Hepatocyte (in vitro differentiated cells): ENCODE data around the gene CCDC117. TPM values are rescaled to one million over a fixed set of nuclear protein-coding genes. Genes with fewer than 3 reads are reported as not detected.
A peak's percentile ranks its signal among the peaks of the same experiment; 100 is the strongest.

Experiments
- DNase-seq: peaks from one replicate; pipeline ENCODE4 v3.0.0-alpha.2; 2016; ENCODE audit warnings: low spot score
- H2AFZ ChIP-seq: fragments of 200-600 bp; sonication (generic); 2 replicates; pipeline ENCODE4 v1.6.0; 2016; ENCODE audit warnings: antibody characterized with exemption, mild to moderate bottlenecking
- H3K27ac ChIP-seq: fragments of 200-600 bp; sonication (generic); 2 replicates; pipeline ENCODE4 v1.5.1; 2016; ENCODE audit warnings: mild to moderate bottlenecking
- H3K27me3 ChIP-seq: fragments of 200-600 bp; sonication (generic); 2 replicates; pipeline ENCODE4 v1.6.1; 2016
- H3K36me3 ChIP-seq: fragments of 200-600 bp; sonication (generic); replicated peaks from 2 replicates; pipeline ENCODE4 v1.5.1; 2016; ENCODE audit warnings: low read depth; ENCODE audit not compliant: insufficient read depth
- H3K4me1 ChIP-seq: fragments of 200-600 bp; sonication (generic); 2 replicates; pipeline ENCODE4 v1.5.1; 2016; ENCODE audit warnings: mild to moderate bottlenecking, moderate library complexity; ENCODE audit not compliant: insufficient read depth
- H3K4me2 ChIP-seq: fragments of 200-600 bp; sonication (generic); 2 replicates; pipeline ENCODE4 v1.6.0; 2016
- H3K4me3 ChIP-seq: fragments of 200-600 bp; sonication (generic); 2 replicates; pipeline ENCODE4 v1.5.1; 2016; ENCODE audit warnings: mild to moderate bottlenecking
- H3K79me2 ChIP-seq: fragments of 200-600 bp; sonication (generic); 2 replicates; pipeline ENCODE4 v1.6.0; 2017; ENCODE audit warnings: mild to moderate bottlenecking
- H3K9me2 ChIP-seq: fragments of 200-600 bp; sonication (generic); replicated peaks from 2 replicates; pipeline ENCODE4 v1.6.0; 2017; ENCODE audit warnings: mild to moderate bottlenecking; ENCODE audit not compliant: insufficient read depth
- H3K9me3 ChIP-seq: fragments of 200-600 bp; sonication (generic); 2 replicates; pipeline ENCODE4 v1.5.1; 2016; ENCODE audit warnings: low read depth, mild to moderate bottlenecking
- H4K20me1 ChIP-seq: fragments of 200-600 bp; sonication (generic); 2 replicates; pipeline ENCODE4 v1.6.0; 2016; ENCODE audit warnings: mild to moderate bottlenecking; ENCODE audit not compliant: insufficient read depth, poor library complexity, severe bottlenecking
- EZH2 ChIP-seq: fragments of 200-600 bp; sonication (generic); IDR thresholded peaks from 2 replicates; pipeline ENCODE4 v1.6.1; 2016; ENCODE audit warnings: antibody characterized with exemption, mild to moderate bottlenecking, borderline replicate concordance
- EZH2phosphoT487 ChIP-seq: fragments of 200-600 bp; sonication (generic); IDR thresholded peaks from one replicate; pipeline ENCODE4 v1.6.1; 2018; ENCODE audit warnings: antibody characterized with exemption, mild to moderate bottlenecking, low read depth, moderate library complexity; ENCODE audit not compliant: unreplicated experiment, severe bottlenecking
- WGBS: methylation state at CpG from one replicate; pipeline ENCODE4 v1.1.6; 2016; ENCODE audit warnings: low lambda C conversion rate; ENCODE audit errors: missing lambda C conversion rate; 5-methylcytosine and 5-hydroxymethylcytosine counted together
- polyA plus RNA-seq: library from polyadenylated mRNA; unstranded; fragments of >200 nt; fragmentation: Nextera tagmentation; extraction: Ambion mirVana; gene quantifications from 2 replicates; pipeline ENCODE4 v1.2.1, GENCODE V29; 2016
- total RNA-seq: library from RNA; depleted of rRNA; stranded (reverse); fragments of >200 nt; gene quantifications from 2 replicates; pipeline ENCODE4 v1.2.3, GENCODE V29; 2014
- TF ChIP-seq, protein P1 (sequence below): fragments of 200-600 bp; sonication (generic); IDR thresholded peaks from 2 replicates; pipeline ENCODE4 v1.5.1; 2016; ENCODE audit warnings: antibody characterized with exemption, mild to moderate bottlenecking; ENCODE audit not compliant: poor library complexity

CCDC117 gene
- total and polyA plus RNA-seq, 2 experiments from 2014 or later = 16.5 to 41.7 TPM

DNA sequence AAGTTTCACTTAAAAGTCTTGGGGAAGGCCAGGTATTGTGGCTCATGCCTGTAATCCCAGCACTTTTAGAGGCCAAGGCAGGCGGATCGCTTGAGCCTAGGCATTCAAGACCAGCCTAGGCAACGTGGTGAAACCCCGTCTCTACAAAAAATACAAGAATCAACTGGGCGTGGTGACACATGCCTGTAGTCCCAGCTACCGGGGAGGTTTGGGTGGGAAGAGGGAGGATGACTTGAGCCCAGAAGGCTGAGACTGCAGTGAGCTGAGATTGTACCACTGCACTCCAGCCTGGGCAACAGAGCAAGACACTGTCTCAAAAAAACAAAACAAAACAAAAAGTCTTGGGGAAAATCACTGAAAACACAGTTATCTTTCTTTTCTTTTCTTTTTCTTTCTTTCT is 43.2 kb downstream of the CCDC117 start:
- Histone ChIP-seq H2AFZ (no peak overlapping the region), H3K9me2 (no peaks in the 10 kb centered on the region), H3K27me3 (no peaks in the 10 kb centered on the region), H3K27ac (peak overlapping the region; percentile 9), H3K4me3 (no peak overlapping the region), H3K36me3 (no peaks in the 10 kb centered on the region), H4K20me1 (no peaks in the 10 kb centered on the region), H3K79me2 (no peaks in the 10 kb centered on the region), H3K4me1 (peaks cover 51% of the 10 kb centered on the region), H3K4me2 (no peak overlapping the region), H3K9me3 (no peaks in the 10 kb centered on the region)
- TF ChIP-seq, protein P1, sequence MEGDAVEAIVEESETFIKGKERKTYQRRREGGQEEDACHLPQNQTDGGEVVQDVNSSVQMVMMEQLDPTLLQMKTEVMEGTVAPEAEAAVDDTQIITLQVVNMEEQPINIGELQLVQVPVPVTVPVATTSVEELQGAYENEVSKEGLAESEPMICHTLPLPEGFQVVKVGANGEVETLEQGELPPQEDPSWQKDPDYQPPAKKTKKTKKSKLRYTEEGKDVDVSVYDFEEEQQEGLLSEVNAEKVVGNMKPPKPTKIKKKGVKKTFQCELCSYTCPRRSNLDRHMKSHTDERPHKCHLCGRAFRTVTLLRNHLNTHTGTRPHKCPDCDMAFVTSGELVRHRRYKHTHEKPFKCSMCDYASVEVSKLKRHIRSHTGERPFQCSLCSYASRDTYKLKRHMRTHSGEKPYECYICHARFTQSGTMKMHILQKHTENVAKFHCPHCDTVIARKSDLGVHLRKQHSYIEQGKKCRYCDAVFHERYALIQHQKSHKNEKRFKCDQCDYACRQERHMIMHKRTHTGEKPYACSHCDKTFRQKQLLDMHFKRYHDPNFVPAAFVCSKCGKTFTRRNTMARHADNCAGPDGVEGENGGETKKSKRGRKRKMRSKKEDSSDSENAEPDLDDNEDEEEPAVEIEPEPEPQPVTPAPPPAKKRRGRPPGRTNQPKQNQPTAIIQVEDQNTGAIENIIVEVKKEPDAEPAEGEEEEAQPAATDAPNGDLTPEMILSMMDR = no peak
- TF ChIP-seq EZH2phosphoT487 (no peak), EZH2 (no peak)
- no peak for DNase-seq
- 91% methylated on average over 6 of the region's 6 CpGs for WGBS

GRCh38 chr22:28817064-28817463 is 44.6 kb downstream of the CCDC117 start:
- H3K9me2 ChIP-seq = no peaks in the 10 kb centered on the region
- no peak for TF ChIP-seq EZH2phosphoT487
- TF ChIP-seq, protein P1 = no peak
- TF ChIP-seq EZH2 = no peak
- no peaks in the 10 kb centered on the region for H3K79me2 ChIP-seq
- no peak for DNase-seq
- no peaks in the 10 kb centered on the region for H3K36me3 ChIP-seq
- peaks cover 45% of the 10 kb centered on the region for H3K4me1 ChIP-seq
- H3K27me3 ChIP-seq = no peaks in the 10 kb centered on the region
- no peak overlapping the region for H3K4me2 ChIP-seq
- no peak overlapping the region for H3K27ac ChIP-seq
- 68% methylated on average over 2 of the region's 2 CpGs for WGBS
- H3K9me3 ChIP-seq = no peaks in the 10 kb centered on the region
- no peak overlapping the region for H3K4me3 ChIP-seq
- H2AFZ ChIP-seq = no peak overlapping the region
- H4K20me1 ChIP-seq = no peaks in the 10 kb centered on the region

DNA sequence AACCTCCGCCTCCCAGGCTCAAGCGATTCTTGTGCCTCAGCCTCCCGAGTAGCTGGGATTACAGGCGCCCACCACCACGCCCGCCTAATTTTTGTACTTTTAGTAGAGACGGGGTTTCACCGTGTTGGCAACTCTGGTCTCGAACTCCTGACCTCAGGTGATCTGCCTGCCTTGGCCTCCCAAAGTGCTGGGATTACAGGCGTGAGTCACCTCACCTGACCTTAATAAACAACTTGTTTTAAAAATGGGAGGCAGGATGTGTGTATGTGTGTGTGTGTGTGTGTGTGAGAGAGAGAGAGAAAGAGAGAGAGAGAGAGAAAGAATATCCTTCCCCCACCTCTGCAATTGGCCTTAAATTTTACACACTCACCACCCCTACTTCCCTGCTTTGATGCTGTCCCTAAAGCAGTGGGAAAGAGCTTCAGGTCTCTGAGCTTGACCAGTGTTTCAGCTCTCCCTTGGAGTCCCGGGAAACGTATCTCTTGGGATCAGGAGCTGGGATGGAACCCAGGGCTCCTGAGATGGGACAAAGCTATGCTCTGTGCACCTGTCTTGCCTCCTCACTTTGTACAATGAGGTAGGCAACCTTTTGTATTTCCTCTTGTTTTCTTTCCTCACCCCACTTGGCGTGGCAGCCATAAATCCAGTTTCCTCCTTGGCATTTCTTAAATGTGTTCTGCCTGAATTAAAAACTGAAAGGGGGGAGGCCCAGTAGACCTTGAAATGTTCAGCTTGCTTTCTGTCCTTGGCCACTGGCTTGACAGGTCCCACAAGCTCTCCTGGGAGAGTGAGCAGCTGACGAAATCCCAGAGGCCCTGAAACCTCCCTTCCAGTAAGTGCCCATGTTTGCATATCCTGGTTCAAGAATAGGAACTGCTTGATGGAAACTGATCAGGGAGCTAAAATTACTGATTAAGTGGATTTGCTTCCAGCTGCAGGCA is 45.7 kb downstream of the CCDC117 start:
- Histone ChIP-seq H3K4me3 (no peak overlapping the region), H3K27ac (peak overlapping the region; percentile 91), H2AFZ (no peak overlapping the region), H3K4me2 (peak overlapping the region; percentile 48), H3K36me3 (no peaks in the 10 kb centered on the region), H3K79me2 (no peaks in the 10 kb centered on the region), H4K20me1 (no peaks in the 10 kb centered on the region), H3K4me1 (peaks cover 46% of the 10 kb centered on the region), H3K9me3 (no peaks in the 10 kb centered on the region), H3K9me2 (no peaks in the 10 kb centered on the region), H3K27me3 (no peaks in the 10 kb centered on the region)
- DNase-seq = peak; percentile 70
- TF ChIP-seq, protein P1 = no peak
- TF ChIP-seq EZH2phosphoT487 = no peak
- no peak for TF ChIP-seq EZH2
- WGBS = 81% methylated on average over 14 of the region's 14 CpGs
